Osteocyte (in vitro differentiated cells): Measurements from ENCODE around the gene ACSM5. TPM values are rescaled to one million over a fixed set of nuclear protein-coding genes. Genes with fewer than 3 reads are reported as not detected.
"Not testable (repeated sequence)": the region's sequence is repeated elsewhere in the genome, so short reads cannot be mapped to it uniquely, and the experiment has no call there.

Experiments
- DNase-seq: peaks from one replicate; pipeline ENCODE4 v3.0.0; 2021; ENCODE audit warnings: mixed read lengths; ENCODE audit not compliant: unreplicated experiment; ENCODE audit errors: extremely low spot score
- H3K27ac Mint-ChIP-seq: one replicate; pipeline ENCODE4 v1.8.0; 2021; ENCODE audit warnings: mild to moderate bottlenecking, mixed read lengths; ENCODE audit not compliant: unreplicated experiment
- H3K27me3 Mint-ChIP-seq: one replicate; pipeline ENCODE4 v1.8.0; 2021; ENCODE audit warnings: mixed read lengths; ENCODE audit not compliant: unreplicated experiment
- H3K36me3 Mint-ChIP-seq: one replicate; pipeline ENCODE4 v1.8.0; 2021; ENCODE audit warnings: mixed read lengths; ENCODE audit not compliant: unreplicated experiment
- H3K4me1 Mint-ChIP-seq: one replicate; pipeline ENCODE4 v1.8.0; 2021; ENCODE audit warnings: mixed read lengths; ENCODE audit not compliant: unreplicated experiment
- H3K4me3 Mint-ChIP-seq: one replicate; pipeline ENCODE4 v1.8.0; 2021; ENCODE audit warnings: mild to moderate bottlenecking, moderate library complexity, mixed read lengths; ENCODE audit not compliant: unreplicated experiment
- H3K9me3 Mint-ChIP-seq: one replicate; pipeline ENCODE4 v1.8.0; 2021; ENCODE audit warnings: mixed read lengths; ENCODE audit not compliant: unreplicated experiment
- CTCF ChIP-seq: fragments of 200-600 bp; sonication (generic); IDR thresholded peaks from 2 replicates; pipeline ENCODE4 v1.5.0; 2021; ENCODE audit warnings: antibody characterized with exemption, mild to moderate bottlenecking, moderate library complexity
- total RNA-seq: library from RNA; stranded (reverse); gene quantifications from 2 replicates; pipeline ENCODE4 v1.2.1, GENCODE V29; 2021

ACSM5 gene
- total RNA-seq, 1 donor from 2014 or later = 2.3 TPM

GRCh38 chr16:20483989-20484388 lies 74.7 kb downstream of the ACSM5 start:
- H3K4me3 Mint-ChIP-seq, DNase-seq, H3K27me3 Mint-ChIP-seq, H3K9me3 Mint-ChIP-seq, H3K27ac Mint-ChIP-seq, H3K36me3 Mint-ChIP-seq, H3K4me1 Mint-ChIP-seq: not testable (repeated sequence)

GRCh38 chr16:20484726-20485125 lies 75.4 kb downstream of the ACSM5 start:
- TF ChIP-seq CTCF = no peak
- Mint-ChIP-seq H3K4me3 (no peak overlapping the region), H3K36me3 (no peaks in the 10 kb centered on the region), H3K27me3 (peaks cover 2% of the 10 kb centered on the region), H3K4me1 (no peaks in the 10 kb centered on the region), H3K27ac (no peak overlapping the region), H3K9me3 (peaks cover 7% of the 10 kb centered on the region)
- no peak for DNase-seq

- Mint-ChIP-seq H3K36me3 (no peaks in the 10 kb centered on the region), H3K9me3 (peaks cover 7% of the 10 kb centered on the region), H3K27me3 (peaks cover 2% of the 10 kb centered on the region), H3K27ac (no peak overlapping the region), H3K4me3 (no peak overlapping the region), H3K4me1 (no peaks in the 10 kb centered on the region)
- no peak for DNase-seq
- TF ChIP-seq CTCF = no peak
Observed at GRCh38 chr16:20485408-20485807, 76.1 kb downstream of the ACSM5 start.

Other genes with a start within 250 kb of the ACSM5 start
- not detected in 2 replicates for gene GP2, start 82.0 kb upstream of the ACSM5 start, total RNA-seq
- gene UMOD, start 56.8 kb upstream of the ACSM5 start, total RNA-seq = not detected in 2 replicates
- gene PDILT, start 4.8 kb upstream of the ACSM5 start, total RNA-seq = not detected in 2 replicates
- gene ACSM2A, start 42.0 kb downstream of the ACSM5 start, total RNA-seq = not detected in 2 replicates
- gene ACSM2B, start 166.8 kb downstream of the ACSM5 start, total RNA-seq = not detected in 2 replicates